ENCODE measurements around the gene GDPD2. TPM values are rescaled to one million over a fixed set of nuclear protein-coding genes. Genes with fewer than 3 reads are reported as not detected.

Gene GDPD2
- total RNA-seq, 1 donor = not detected

DNA sequence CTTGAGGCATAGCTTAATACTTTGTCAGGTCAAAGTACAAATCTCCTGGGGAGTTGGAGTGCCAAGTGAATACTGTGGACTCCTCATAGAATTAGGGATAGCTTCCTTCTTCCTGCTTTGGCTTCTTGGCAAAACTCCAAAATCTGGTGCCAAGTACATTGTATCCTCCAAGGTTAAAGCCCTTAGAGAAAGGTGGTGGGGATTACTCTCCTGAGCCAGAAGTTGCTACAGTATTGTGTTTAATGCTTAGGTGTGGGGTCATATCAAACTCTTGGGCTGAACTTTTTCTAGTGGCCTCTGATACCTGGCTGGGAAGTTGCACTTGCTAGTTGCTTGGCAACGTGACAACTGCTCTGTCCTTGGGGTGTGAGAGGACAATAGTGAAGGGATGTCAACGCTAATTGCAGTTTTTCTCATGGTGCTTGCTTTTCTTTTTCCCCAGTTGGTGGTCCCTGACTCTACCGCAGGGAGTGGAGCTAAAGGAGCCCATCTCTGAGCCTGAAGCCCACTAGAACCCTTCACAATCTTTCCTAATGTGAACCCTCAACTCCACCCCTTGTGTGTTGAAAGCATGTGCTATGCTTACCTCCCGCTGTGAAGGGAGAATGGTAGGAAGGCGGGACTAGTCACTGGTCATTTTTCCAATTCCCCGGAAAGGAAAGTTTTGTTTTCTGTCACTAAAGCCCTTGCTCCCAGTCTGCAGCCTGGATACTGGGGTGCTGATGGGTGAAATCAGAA is 57.0 kb downstream of the GDPD2 start:
- peak overlapping the region; percentile 12 for H3K4me3 ChIP-seq (ENCODE audit: low read depth, low read length)
- TF ChIP-seq, protein P1, sequence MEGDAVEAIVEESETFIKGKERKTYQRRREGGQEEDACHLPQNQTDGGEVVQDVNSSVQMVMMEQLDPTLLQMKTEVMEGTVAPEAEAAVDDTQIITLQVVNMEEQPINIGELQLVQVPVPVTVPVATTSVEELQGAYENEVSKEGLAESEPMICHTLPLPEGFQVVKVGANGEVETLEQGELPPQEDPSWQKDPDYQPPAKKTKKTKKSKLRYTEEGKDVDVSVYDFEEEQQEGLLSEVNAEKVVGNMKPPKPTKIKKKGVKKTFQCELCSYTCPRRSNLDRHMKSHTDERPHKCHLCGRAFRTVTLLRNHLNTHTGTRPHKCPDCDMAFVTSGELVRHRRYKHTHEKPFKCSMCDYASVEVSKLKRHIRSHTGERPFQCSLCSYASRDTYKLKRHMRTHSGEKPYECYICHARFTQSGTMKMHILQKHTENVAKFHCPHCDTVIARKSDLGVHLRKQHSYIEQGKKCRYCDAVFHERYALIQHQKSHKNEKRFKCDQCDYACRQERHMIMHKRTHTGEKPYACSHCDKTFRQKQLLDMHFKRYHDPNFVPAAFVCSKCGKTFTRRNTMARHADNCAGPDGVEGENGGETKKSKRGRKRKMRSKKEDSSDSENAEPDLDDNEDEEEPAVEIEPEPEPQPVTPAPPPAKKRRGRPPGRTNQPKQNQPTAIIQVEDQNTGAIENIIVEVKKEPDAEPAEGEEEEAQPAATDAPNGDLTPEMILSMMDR (IDR thresholded peaks at IDR 0.05; ENCODE audit: insufficient read depth, low read depth, low read length) = no peak
- DNase-seq (ENCODE audit: low read depth) = peak; percentile 27

DNA sequence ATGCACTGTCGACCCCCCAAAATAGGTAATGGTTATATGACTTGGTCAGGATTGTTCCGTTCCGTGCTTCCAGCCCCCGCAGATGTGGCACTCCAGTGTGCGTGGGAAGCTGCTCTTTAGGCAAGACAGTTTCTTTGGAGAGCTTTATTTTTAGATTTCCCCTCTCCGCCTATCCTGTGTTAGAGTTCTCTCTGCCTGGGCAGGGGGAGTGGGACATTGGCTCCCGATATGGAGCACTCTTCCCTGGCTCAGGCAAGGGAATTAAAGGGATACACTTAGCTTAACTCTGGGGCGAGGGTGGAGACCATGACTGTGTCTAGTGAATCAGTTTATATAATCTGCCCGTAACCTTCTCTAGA is 57.5 kb downstream of the GDPD2 start:
- no peak overlapping the region for H3K4me3 ChIP-seq (ENCODE audit: low read depth, low read length)
- TF ChIP-seq, protein P1 (IDR thresholded peaks at IDR 0.05; ENCODE audit: insufficient read depth, low read depth, low read length) = no peak
- peak; percentile 61 for DNase-seq (ENCODE audit: low read depth)

DNA sequence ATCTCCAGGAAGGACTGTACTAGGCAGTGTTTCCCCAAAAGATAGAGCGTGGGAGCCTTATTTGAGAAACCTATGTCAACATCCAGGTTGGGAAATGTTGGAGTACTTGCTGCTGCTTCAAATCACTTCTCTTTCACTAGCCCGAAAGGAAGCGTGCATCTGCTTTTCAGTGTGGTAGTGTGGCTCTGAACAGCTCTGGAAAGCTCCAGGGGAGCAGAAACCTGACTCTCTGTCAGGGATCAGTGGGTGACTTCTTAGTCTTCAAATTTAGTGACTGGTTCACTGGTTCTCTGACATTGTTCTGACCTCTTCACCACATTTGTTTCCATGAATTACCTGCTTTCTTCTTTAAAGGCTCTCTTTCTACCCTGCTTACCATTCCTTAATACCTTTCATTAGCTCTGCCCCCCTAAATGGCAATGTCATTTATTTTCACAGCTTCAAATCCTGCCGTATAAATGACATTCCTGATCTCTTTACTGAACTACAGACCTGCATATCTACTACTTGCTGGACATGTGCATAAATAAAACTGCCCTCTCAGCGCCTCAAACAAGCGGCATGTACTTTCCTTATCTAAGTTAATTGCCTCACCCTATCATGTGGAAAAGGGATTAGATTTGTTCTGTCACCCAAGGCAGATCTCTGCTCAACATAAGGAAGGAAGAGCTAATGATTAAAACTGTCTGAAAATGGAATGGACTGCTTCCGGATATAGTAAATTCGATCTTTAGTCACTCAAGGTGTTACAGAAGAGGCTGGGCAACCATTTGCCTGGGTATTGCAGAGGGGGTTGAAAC is 58.6 kb downstream of the GDPD2 start:
- TF ChIP-seq, protein P1 (IDR thresholded peaks at IDR 0.05; ENCODE audit: insufficient read depth, low read depth, low read length) = no peak
- no peak overlapping the region for H3K4me3 ChIP-seq (ENCODE audit: low read depth, low read length)
- peak; percentile 81 for DNase-seq (ENCODE audit: low read depth)

DNA sequence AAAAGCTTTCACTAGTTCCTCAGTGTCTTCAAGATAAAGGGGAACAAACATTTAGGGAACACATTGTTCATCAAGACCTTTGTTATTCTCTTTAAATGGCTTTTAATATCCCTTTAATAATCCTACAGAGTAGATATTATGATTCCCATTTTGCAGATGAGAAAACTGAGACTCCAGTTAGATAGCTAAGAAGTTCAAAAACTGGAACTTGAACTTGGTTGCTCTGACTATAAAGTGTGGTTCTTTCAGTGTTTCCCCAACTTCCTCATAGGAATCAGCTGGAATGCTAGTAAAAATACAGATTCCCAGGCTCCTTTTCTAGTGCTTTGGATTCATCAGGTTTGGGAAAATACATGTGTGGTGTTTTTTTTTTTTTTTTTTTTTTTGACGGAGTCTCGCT is 59.2 kb downstream of the GDPD2 start:
- DNase-seq (ENCODE audit: low read depth) = no peak
- no peak overlapping the region for H3K4me3 ChIP-seq (ENCODE audit: low read depth, low read length)
- TF ChIP-seq, protein P1 (IDR thresholded peaks at IDR 0.05; ENCODE audit: insufficient read depth, low read depth, low read length) = no peak

Small RNAs within 50 kb of the gene (small RNA-seq; reads per million reads assigned to genes)
- gene RNU4-81P (not detected), gene RNY4P23 (1.5 reads per million, percentile 36 among the genes with 10 or more reads in this experiment)

Other genes with a start within 250 kb of the GDPD2 start
- gene DGAT2L6, start 245.8 kb upstream of the GDPD2 start, total RNA-seq = not detected in 2 replicates
- gene AWAT1, start 188.7 kb upstream of the GDPD2 start, total RNA-seq = not detected in 2 replicates
- not detected in 2 replicates for gene P2RY4, start 163.1 kb upstream of the GDPD2 start, total RNA-seq
- not detected in 2 replicates for gene ARR3, start 155.0 kb upstream of the GDPD2 start, total RNA-seq
- not detected in 2 replicates for gene RAB41, start 141.1 kb upstream of the GDPD2 start, total RNA-seq
- 54.0 and 54.1 TPM in 2 replicates for gene PDZD11, start 133.4 kb upstream of the GDPD2 start, total RNA-seq
- gene KIF4A, start 133.2 kb upstream of the GDPD2 start, total RNA-seq = 8.1 and 10.8 TPM in 2 replicates
- gene DLG3, start 21.5 kb downstream of the GDPD2 start, total RNA-seq = 8.4 and 11.7 TPM in 2 replicates